ENCODE measurements around the gene HSPE1.
"Not testable (repeated sequence)": the region's sequence is repeated elsewhere in the genome, so short reads cannot be mapped to it uniquely, and the experiment has no call there.

The HSPE1 gene

DNA sequence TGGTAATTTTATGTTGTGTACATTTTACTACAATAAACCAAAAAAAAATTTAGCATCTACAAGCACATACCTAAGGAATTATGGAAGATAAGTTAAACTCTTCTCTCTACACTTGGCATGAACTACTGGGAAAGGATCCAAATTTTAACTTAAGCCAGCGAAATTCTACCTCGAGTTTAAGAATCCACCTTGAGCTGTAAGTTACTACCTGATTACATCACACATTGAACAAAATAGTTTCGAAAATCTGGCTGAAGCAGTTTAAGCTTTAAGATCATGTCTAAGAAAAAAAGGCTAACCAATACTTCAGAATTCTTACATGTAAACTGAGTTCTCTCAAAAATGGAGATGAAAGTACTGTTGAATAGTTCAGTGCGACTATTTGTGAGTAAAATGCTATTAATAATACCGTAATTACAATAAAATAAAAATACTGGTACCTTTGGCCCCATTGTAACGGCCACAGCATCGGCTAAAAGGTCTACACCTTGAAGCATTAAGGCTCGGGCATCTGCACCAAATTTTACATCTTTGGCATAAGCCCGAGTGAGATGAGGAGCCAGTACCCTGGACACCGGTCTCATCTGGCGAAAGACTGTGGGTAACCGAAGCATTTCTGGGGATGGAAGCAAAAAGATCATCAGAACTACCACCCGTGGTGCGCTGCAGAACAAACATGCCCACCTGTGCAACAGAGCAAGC is 1.8 kb upstream of the HSPE1 start:
- DNase-seq (ENCODE audit: low spot score), result no peak

DNA sequence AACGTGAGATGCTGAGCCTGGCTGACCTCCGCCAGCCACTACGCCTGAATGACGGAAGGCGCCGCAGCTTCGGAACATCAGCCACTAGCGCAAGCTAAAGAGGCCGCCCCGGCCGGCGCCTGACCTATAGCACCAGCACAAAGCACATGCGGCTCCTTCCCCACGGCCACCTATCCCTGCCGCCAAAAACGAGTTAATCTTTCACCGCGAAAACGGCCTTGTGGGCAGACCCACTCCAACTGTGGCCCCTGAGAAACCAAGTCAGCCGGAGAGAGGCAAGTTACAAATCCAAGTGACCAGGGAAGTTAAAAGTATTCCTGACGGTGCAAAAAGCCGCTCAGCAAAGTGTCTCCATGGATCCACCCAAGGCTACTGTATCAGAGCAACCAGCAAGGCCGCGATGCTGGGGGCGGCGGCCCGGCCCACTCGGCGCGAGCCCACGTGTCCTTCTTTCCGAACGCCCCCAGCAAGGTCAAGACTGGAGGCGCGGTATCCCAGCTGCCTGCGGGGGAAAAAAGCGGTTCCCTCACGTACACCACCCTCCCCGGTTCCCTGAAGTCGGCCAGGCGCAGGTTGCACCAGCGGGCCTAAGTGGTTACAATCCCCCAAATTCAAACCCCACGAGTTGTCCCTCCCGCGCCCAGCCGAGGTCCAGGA is 1.1 kb upstream of the HSPE1 start:
- peak; percentile 47 for DNase-seq (ENCODE audit: low spot score)

DNA sequence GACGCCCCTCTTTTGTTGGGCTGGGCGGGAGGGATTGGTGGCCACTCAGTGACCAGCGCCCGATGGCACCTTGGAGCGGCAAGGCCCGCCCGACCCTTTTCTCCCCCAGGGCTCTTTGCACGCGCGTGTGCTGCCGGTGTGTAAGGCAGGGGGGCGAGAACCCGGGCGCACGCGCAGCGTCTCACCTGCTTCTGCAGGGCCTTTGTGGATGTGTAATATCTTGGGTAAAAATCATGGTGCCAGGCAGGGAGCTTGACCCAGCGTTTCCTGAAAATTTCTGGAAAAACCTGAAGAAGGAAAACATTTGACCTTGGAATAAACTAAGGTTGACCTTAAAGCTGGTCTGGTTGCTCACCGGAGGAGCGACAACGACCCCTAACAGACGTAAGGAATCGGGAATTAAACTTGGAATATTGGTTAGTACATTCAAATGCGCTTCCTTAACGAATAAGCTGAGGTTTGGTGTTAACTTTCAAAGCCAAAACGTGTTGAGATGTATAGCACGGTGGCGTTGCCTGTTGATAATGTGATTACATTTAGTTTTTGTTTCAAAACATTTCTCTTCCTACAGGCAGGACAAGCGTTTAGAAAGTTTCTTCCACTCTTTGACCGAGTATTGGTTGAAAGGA is 438 bp downstream of the HSPE1 start:
- no peak for DNase-seq (ENCODE audit: low spot score)

DNA sequence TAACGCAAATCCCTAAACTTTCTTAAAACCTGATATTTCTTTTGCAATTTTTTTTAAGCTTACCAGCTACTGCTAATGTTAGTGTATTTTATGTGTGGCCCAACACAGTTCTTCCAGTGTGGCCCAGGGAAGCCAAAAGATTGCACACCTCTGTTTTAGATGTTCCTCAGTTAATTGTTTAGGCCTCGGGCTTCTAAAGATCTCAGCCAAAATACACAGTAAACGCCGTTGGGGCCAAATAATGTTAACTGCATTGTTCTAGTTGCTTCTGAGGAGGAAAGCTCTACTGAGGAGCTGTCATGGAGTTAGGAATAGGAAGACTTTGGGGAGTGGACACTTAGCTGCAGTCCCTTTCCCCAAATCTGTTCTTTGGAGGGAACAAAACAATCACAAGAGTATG is 2.0 kb downstream of the HSPE1 start:
- no peak for DNase-seq (ENCODE audit: low spot score)

DNA sequence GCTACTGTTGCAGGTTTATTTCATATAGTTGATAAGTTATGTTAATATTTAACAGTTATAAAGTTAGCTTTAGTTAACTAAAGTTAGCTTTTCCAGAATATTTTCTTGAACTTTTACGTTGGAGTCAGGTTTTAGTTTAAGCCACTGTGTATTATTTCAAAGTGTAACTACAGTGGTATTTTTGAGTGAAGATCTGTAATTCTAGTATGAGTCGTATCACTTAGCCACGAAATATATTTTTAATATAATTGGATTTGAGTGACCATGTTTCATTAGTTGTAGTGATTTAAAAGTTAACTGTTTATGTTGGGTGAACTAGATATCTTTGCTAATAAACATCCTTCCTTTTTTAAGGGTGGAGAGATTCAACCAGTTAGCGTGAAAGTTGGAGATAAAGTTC is 2.5 kb downstream of the HSPE1 start:
- DNase-seq (ENCODE audit: low spot score), result no peak

DNA sequence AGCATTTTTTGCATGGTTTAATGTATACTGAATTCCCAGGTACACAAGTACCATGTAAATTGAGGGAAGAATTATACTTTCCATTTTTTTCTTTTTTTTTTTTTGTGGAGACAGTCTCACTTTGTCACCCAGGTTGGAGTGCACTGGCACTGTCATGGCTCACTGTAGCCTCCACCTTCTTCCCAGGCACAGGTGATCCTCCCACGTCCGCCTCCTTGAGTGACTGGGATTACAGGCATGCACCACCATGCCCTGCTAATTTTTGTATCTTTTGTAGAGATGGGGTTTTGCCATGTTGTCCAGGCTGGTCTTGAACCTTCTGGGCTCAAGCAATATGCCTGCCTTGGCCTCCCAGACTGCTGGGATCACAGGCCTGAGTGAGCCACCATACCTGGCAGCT is 3.8 kb downstream of the HSPE1 start:
- no peak for DNase-seq (ENCODE audit: low spot score)

DNA sequence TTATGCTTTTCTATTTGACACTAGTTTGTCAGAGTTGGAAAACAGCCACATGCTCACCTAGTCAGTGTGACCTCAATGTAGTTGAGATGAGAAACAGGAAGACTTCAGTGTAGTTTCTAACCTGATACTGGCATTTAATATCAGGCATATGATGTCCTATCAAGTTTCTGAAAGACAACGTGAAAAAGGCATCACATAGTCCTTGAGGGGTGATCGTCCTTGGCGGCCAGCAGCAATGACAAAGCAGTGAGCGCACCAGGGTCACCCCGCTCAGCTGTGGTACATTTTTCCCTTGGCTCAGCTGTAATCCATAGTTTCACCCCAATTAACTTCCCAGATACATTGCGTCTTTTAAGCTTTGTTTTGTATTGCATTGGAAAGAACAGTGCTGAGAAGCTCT is 4.3 kb downstream of the HSPE1 start:
- no peak for DNase-seq (ENCODE audit: low spot score)

DNA sequence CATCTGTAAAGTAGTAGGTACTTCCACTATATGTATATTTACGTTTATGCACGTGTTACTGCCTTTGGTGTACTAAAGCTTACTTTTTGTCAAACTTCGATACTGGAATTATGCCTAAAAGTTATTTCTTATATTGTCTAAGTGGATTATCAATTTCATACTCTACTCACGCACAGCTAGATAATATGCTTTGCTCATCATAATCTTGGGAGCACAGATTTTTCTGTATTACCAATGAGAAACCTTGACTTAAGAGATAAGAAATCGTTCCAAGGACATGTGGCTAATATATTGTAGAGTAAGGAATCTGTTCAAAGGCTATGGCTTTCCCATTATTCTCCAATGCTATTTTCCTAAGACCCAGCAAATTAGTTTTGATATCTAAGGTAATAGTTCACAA is 6.5 kb downstream of the HSPE1 start:
- no peak for DNase-seq (ENCODE audit: low spot score)

DNA sequence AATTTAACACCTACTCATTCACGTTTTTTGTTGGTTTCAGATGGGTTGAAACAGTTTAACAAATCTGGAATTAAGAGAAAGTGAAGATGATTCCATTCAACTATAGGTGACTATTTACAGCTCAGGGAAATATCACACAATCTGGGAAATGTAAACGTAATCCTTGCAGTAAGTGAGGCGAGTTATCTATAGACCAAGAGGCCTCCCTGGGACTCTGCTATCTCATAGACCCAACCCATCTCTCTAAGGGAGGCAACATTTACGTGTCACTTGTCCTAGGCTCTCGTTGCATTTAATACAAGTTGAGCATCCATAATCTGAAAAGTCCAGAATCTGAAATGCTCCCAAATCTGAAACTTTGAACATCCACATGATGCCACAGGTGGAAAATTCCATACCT is 13.7 kb downstream of the HSPE1 start:
- no peak for DNase-seq (ENCODE audit: low spot score)

DNA sequence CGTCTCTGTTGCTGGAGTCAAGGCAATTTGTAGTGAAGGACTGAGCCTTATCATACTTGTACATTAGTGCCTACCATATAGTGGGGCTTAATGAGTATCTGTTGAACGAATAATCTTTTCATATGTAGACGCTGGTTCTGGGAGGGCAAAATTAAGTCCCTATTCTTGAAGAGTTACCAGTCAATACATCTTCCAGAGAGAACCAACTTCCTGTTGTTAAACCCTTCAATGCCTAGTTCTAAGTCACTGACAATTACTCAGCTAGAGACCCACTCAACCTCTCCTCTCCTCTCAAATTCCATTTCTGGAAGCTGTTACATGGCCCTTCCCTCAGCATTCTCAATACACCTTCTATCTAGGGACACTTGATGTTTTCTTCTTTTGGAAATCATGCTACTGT is 14.6 kb downstream of the HSPE1 start:
- DNase-seq (ENCODE audit: low spot score), result no peak

DNA sequence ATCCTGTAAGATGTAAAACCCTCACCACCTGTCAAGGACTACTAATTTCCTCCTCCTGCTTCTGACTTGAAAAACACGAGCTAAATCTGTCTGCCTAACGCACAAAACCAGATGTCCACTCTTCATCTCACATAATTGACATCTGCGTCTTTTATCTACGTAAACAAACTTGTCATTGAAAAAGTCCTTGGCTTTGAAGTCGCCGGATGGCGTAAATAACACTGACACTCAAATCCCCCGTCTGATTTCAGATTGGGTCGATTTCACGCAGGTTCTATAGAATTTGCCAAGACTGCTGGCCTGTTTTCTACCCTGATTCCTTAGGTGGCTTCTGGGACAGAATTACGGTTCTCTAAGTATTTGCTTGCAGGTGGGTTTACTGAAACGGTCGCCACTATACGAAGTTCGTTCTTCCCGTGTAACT is 15.1 kb downstream of the HSPE1 start:
- DNase-seq (ENCODE audit: low spot score), result no peak

DNA sequence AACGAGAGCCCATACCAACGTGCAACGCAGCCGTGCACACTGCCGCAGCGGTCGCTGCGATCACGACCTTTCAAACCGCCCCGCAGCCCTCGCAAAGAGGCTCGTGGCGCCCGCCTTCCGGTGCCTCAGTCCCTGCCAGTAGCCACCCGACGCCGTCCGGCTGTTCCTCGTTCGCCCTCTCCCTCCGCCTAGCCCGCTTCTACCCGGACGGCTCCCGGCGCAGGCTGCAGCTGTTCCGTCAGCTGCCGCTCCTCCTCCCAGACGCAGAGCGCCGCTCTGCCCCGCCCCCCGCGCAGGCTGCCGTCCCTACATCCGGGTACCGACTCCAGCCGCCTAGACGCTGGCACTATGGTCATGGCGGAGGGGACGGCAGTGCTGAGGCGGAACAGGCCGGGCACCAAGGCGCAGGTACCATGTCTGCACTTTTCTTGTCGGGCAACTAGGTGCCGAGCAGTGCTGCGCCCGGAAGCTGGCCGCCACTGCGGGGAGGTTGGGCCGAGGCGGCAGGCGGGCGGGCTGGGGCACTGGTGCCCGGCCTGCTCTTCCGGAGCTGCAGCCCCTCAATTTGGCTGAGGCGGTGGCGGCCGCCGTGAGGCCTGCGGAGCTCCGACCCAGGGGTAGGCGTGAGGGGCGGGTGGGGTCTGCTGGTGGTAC is 15.7 kb downstream of the HSPE1 start, which contains the start of gene MOB4:
MOB4 (plus strand) TSS at position 328 of the 654 bp plus-strand sequence; CDS start at position 349, 21 bp downstream.
- peak; percentile 96 for DNase-seq (ENCODE audit: low spot score)

DNA sequence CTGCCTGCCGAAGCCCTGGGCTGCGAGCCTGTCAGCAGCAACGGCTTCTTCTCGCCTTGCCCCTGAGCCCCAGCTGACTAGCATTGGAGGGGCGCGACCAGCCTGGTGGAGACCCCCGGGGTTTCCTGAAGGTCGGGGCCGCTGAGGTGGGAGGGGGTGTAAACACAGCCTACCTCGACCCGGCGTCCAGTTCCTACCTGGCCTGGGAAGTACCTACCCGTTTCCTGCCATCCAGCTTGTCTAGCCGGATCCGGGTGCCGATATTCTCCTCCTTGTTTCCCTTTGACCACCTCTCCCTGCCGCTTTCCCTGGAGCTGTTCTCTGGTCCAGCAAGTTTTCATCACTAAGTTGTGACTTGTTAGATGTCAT is 16.2 kb downstream of the HSPE1 start:
- peak; percentile 18 for DNase-seq (ENCODE audit: low spot score)

DNA sequence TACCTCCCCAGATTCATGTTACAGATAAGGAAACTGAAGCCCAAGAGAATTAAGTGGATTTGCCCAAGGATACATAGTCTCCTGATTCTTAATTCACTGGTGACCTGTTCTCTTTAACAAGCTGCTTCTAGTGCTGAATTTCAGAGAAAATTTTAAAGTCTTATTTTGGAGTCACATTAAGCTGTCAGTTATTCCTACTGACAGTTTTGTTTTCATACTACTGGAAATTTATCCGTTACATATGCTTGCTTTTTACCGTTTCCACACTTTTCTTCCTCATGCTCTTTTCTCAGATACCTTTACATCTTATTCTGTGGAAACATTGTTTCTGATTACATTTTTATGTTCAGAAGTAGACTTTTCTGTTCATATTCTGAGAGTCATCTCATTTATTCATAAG is 17.0 kb downstream of the HSPE1 start:
- DNase-seq (ENCODE audit: low spot score), result no peak

DNA sequence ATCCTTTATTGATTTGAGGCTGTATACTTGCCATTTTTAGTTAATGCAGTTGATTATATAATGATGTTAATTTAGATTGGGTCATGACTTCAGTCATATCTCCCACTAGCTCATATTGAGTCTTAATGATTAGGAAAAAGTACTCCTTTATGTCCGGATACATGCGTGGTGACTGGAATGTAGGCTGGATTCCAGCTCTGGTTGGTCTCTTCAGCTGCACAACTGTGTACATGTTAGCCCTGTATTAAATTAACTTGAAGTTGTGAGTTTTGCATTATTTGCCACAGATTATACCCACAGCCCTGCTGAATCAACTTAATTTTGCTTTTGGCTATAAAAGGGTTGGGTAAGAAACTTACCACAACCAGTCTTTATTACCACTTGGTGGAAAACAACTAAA is 38.2 kb downstream of the HSPE1 start:
- DNase-seq (ENCODE audit: low spot score), result no peak

DNA sequence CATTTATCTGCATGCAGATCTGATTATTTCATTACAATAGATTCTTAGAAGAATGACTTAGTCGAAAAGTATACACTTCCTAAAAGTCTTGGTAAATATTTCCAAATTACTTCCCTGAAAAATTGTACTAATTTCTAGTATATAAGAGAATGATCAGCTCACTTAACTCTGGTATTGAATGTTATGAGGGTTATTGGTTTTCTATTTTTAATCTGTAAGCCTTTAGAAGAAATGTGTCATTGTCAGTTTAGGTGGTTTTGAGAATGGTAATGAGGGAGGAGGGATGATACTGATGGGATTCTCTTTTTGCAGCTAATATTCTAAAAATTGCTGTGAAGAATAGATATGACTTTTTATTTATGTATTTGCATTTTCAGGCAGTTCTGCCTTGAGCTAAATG is 39.6 kb downstream of the HSPE1 start:
- no peak for DNase-seq (ENCODE audit: low spot score)

DNA sequence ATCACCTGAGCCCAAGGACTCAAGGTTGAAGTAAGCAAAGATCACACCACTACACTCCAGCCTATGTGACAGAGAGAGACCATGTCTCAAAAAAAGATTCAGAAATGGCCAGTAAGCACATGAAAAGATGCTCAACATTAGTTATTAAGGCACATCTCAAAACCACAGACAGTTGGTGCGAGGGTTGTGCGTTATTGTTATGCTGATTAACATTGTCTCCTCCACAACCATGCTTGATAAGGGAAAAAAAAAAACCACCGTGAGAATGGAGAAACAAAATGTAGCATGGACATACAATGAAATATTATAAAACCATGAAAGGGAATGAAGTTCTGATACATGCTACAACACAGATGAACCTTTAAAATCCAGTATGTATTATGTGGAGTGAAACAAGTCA is 43.0 kb downstream of the HSPE1 start:
- no peak for DNase-seq (ENCODE audit: low spot score)

DNA sequence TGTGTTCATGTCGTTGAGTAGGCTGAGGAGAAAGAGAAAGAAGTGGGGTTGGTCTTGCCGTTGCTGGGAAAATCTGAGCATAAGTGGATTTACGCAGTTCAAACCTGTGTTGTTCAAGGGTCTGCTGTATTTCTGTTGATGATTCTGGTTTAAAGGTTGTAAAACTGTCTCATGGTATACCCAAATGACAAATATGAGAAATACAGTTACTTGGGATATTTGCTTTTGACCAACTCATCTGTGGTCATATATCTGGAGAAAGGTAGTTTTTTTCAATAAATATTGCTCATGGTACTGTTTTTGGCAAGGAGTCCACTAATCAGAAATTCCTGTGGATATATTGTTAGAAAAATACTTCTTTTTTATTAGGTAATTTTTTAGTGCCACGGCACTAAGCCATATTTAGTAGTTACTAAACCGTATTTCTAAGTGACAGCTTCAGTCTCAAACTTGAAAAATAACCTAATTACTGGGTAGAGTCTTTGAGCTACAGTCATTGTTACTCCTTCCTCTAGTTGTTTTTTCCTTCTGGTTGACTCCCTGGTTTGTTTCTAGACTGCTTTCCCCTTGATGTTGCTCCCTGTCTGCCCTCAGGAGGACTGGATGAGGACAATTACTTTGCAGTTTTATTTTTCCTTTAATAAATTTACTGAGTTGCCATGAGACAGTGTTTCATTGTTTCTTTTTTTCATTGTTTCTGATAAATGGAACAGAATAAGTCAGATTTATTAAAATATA is 47.2 kb downstream of the HSPE1 start:
- no peak for DNase-seq (ENCODE audit: low spot score)

DNA sequence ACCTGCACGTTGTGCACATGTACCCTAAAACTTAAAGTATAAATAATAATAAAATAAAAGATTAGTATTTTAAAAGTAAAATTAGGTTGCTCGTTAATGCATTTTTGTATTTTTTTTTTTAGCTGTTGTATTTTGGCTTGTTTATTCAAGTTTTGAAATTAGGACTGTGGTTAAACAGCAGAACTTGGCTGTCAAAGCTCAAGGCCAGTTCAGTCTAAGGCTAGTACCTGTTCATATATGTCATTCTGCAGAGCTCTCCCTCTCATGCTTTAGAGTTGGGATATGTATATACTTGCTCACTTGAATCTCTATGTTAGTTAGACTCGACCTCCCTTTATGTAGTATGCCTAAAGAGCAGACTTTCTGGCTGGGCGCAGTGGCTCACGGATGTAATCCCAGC is 48.4 kb downstream of the HSPE1 start:
- no peak for DNase-seq (ENCODE audit: low spot score)

DNA sequence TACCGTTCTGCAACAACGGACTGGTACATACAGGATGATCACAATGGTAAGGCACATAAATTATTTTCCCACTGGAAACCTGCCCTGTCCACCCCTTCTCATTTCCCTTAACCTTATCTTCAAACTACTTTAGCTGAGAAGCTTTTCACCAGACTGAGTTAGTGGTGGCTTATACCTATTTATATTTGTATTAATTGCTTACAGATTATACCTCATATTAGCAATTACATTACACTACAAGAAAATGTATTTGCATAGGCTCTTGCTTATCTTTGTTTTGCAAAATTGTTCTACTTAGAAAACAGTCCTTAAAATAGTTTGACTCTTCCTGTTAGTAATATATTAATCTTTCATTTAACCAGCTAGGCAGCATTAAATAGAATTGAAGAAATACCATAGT is 51.1 kb downstream of the HSPE1 start:
- DNase-seq (ENCODE audit: low spot score), result not testable (repeated sequence)

Measured in AG08395 (cell line).